KBM-7 (cell line): ENCODE data around the gene ISG15.
A peak's percentile ranks its signal among the peaks of the same experiment; 100 is the strongest.

Experiments
- DNase-seq: peaks from one replicate; pipeline ENCODE4 v3.0.0-alpha.2; 2015
- in situ Hi-C: fragments of 300-500 bp; cut with MboI; formaldehyde crosslinking; loops from 2 replicates; pipeline ENCODE4 v1.14.3; 2020; ENCODE audit warnings: low sequenced_read_pairs, low pct_unique_long_range_greater_than_20kb, mixed read lengths

ISG15 gene

DNA sequence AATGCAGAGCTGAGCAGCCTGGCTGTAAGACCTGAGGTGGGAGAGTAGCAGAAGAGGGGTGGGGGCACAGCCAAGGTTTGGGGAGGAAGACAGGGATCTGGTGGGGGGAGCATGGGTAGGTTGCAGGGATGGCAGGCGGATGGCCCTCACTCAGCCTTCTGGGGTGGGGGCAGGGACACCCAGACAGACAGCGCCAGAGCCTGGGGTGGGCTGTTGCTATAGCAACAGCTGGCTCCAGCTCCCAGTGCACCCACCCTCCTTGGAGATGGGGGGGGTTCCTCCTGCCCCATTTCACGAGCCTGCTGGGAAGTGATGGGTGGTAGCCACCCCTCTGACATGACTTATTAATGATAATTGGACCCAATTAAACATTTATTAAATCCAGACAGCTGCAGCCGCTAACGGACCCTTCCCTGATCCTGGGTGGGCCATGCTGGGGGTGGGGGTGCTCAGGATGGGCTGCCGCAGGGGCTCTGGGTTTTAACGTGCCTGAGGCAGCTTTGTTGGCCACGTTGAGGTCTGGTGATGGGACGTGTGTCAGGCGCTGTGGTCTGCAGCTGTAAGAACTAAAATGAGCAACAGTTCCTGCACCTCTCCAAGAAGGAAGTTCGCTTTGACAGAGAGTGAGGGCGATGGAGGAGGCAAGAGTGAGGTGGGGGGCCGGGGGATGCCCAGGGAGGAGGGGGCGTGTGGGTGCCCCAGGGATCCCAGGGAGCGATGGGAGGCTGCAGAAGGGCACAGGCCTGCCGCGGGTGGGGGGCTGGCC is 26.0 kb downstream of the ISG15 start:
- in situ Hi-C loops: no loop called here
- DNase-seq: peak; percentile 28

DNA sequence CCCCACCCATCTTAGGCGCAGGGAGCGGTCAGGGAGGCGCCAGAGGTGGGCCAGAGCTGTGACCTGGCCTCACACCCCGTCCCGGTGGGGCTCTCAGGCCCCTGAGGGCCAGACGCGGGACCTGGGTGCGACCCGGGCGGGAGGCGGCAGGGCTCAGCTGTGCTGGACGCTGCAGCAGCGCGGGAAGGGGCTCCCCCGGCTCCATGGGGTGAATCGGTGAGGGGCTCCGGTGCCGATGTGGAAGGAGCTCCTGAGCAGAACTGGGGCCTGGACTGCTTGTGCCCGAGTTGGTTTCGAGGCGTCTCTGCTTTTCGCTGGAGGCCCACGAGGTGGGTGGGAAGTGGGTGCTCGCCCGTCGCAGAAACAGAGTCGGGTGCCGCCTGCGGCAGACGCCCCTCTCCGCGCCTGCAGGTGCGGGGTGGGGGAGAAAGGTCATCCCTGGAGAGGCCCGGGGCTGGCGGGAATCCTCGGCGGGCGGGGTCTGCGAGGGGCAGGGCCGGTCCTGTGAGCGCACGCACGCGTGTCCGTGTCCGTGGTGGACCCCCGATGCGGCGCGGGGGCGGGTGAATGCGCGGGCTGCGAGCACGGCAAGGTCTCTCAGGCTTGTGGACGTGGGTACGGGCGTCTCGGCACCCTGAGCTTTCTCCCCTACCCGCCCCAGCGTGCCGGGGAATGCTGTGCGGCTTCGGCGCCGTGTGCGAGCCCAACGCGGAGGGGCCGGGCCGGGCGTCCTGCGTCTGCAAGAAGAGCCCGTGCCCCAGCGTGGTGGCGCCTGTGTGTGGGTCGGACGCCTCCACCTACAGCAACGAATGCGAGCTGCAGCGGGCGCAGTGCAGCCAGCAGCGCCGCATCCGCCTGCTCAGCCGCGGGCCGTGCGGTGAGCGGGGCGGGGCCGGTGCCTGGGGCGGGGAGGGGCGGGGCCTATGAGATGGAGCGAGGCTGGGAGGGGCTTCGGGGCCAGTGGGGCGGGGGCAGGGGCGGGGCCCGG is 27.0 kb downstream of the ISG15 start:
- in situ Hi-C loops: no loop called here
- DNase-seq: peak; percentile 54

DNA sequence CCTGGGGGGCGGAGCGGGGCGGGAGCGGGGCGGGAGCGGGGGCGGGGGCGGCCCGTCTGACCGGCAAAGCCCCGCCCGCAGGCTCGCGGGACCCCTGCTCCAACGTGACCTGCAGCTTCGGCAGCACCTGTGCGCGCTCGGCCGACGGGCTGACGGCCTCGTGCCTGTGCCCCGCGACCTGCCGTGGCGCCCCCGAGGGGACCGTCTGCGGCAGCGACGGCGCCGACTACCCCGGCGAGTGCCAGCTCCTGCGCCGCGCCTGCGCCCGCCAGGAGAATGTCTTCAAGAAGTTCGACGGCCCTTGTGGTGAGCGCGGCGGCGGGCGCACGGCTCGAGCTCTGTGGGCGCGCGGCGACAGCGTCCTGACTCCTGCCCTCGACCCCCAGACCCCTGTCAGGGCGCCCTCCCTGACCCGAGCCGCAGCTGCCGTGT is 27.8 kb downstream of the ISG15 start:
- in situ Hi-C loops: no loop called here
- no peak for DNase-seq

DNA sequence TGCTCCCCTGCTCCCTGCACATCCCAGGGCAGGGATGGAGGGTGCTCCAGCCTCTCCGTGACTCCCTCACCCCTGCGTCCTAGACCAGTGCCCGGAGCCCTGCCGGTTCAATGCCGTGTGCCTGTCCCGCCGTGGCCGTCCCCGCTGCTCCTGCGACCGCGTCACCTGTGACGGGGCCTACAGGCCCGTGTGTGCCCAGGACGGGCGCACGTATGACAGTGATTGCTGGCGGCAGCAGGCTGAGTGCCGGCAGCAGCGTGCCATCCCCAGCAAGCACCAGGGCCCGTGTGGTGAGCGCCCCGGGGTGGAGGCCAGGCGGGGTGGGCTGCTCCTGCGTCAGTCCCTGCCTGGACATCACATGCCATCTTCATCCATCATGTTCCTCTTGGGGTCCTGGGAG is 28.6 kb downstream of the ISG15 start:
- in situ Hi-C loops: no loop called here
- no peak for DNase-seq

DNA sequence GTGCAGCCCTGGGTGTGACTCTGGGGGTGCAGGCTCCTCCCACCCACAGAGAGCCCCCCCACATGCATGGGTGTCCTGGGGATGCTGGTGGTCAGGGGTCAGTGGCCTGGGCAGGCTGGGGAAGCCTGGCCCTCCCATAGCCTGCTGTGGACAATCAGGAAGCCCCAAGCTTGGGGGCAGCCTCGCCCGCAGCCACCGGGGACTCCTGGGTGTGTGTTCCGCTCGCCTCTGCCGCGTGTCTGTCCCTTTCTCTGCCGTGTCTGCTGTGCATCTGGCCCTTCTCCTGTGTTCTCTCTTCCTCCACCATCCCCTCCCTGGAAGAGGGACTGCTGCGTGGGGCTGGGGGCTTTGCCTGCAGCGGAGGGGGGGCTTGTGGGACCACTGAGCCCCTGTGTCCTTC is 29.5 kb downstream of the ISG15 start:
- in situ Hi-C loops: no loop called here
- DNase-seq: no peak

DNA sequence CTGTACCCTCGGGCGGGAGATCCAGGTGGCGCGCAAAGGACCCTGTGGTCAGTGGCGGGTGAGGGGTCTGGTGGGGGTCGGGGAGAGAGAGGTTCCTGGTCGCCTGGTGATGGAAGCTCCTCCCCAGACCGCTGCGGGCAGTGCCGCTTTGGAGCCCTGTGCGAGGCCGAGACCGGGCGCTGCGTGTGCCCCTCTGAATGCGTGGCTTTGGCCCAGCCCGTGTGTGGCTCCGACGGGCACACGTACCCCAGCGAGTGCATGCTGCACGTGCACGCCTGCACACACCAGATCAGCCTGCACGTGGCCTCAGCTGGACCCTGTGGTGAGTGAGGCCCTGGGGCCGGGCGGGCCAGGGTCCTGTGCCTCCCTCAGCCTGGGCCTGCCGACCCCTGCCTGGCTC is 30.1 kb downstream of the ISG15 start:
- in situ Hi-C loops: no loop called here
- no peak for DNase-seq

DNA sequence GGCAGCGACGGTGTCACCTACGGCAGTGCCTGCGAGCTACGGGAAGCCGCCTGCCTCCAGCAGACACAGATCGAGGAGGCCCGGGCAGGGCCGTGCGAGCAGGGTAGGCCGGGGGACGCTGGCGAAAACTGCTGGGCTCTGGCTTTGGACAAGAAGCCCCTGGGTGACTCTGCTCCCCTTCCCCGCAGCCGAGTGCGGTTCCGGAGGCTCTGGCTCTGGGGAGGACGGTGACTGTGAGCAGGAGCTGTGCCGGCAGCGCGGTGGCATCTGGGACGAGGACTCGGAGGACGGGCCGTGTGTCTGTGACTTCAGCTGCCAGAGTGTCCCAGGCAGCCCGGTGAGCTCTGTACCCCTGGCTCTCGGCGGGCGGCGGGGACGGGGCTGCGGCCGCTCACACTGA is 30.6 kb downstream of the ISG15 start:
- in situ Hi-C loops: no loop called here
- DNase-seq: no peak

DNA sequence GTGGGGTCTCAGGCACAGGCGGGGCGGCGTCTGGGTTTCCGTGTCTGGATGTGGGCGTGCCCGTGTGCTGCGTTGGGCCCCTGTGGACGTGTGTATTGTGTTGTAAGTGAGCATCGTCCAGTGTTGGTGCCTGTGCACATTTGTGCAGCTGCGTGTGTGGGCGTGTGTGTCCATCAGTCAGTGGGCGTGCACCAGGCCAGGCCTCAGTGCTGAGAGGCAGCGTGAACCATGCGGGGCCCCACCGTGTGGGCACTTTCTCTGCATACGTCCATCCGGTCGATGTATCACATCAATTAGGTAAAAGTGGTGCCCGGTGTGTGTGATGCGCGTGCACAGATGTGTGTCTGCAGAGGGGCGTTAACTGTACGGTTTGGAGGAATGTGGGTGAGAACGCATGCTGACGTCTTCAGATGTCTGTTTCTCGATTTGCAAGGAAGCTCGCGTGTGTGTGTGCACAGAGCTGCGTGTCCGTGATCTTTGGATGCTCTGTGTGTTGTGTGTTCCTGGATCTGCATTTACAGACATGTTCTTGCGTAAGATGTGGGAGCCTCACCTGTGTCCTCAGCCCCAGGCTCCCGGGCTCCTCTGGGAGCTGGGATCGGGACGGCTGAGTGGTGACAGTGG is 31.3 kb downstream of the ISG15 start:
- in situ Hi-C loops: no loop called here

DNA sequence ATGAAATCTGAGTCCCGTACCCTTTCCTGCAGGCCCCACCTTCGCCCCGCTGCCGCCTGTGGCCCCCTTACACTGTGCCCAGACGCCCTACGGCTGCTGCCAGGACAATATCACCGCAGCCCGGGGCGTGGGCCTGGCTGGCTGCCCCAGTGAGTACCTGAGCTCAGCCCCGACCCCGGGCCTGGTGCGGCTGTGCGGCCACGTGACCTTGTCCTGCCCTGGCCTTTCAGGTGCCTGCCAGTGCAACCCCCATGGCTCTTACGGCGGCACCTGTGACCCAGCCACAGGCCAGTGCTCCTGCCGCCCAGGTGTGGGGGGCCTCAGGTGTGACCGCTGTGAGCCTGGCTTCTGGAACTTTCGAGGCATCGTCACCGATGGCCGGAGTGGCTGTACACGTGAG is 31.8 kb downstream of the ISG15 start:
- no peak for DNase-seq
- in situ Hi-C loops: no loop called here

More for the DNA sequence above, 31.3 kb downstream of the ISG15 start:
- no peak for DNase-seq

DNA sequence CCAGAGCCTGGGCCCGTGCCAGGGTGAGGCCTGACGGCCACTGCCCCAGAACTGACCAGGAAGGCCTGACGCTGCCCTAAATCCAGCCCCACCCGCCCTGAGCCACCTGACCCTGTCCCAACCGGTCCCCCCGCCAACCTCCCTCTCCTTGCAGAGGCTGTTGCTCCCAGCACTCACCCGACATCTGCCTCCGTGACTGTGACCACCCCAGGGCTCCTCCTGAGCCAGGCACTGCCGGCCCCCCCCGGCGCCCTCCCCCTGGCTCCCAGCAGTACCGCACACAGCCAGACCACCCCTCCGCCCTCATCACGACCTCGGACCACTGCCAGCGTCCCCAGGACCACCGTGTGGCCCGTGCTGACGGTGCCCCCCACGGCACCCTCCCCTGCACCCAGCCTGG is 32.9 kb downstream of the ISG15 start:
- in situ Hi-C loops: no loop called here

DNA sequence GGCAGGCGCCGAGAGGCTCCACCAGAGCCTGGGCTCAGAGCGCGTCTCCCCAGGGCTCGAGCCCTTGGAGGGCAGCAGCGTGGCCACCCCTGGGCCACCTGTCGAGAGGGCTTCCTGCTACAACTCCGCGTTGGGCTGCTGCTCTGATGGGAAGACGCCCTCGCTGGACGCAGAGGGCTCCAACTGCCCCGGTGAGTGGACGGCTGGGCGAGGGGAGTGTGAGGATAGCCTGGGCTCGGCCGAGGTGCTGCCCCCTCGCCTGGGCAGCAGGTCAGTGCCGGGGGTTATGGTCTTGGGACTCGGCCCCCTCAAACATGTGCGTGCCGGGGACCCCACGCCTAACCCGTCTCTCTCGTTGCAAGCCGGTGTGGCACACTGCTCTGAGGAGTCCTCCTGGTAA is 33.5 kb downstream of the ISG15 start:
- in situ Hi-C loops: no loop called here

More for the DNA sequence above, 32.9 kb downstream of the ISG15 start:
- no peak for DNase-seq

DNA sequence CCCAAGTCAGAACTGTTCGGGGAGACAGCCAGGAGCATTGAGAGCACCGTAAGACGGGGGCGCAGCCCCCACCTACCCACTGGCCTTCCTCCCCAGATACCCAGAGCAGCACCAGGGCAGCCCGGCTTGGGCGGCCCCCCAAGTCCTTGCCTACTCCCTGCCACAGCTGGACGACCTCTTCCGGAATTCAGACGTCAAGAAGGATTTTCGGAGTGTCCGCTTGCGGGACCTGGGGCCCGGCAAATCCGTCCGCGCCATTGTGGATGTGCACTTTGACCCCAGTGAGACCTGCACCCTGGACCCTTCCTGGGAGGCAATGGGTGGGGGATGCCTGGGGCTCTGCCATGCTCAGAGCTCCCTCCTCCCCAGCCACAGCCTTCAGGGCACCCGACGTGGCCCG is 34.1 kb downstream of the ISG15 start:
- in situ Hi-C loops: no loop called here
- no peak for DNase-seq

More for the DNA sequence above, 33.5 kb downstream of the ISG15 start:
- no peak for DNase-seq

DNA sequence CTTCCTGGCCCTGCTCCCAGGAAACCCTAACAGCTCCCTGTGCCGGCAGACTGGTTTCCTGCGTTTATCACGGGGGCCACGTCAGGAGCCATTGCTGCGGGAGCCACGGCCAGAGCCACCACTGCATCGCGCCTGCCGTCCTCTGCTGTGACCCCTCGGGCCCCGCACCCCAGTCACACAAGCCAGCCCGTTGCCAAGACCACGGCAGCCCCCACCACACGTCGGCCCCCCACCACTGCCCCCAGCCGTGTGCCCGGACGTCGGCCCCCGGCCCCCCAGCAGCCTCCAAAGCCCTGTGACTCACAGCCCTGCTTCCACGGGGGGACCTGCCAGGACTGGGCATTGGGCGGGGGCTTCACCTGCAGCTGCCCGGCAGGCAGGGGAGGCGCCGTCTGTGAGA is 34.7 kb downstream of the ISG15 start:
- in situ Hi-C loops: no loop called here
- no peak for DNase-seq

DNA sequence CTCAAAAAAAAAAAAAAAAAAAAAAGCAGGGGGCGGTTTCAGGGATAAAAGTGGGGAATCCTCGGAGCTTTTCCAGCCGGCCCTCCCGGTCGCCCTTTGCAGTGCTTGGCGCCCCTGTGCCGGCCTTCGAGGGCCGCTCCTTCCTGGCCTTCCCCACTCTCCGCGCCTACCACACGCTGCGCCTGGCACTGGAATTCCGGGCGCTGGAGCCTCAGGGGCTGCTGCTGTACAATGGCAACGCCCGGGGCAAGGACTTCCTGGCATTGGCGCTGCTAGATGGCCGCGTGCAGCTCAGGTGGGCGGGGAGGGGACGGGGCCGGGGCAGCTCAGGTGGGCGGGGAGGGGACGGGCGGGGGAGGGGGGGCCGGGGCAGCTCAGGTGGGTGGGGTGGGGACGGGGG is 35.5 kb downstream of the ISG15 start:
- in situ Hi-C loops: no loop called here
- DNase-seq: no peak

DNA sequence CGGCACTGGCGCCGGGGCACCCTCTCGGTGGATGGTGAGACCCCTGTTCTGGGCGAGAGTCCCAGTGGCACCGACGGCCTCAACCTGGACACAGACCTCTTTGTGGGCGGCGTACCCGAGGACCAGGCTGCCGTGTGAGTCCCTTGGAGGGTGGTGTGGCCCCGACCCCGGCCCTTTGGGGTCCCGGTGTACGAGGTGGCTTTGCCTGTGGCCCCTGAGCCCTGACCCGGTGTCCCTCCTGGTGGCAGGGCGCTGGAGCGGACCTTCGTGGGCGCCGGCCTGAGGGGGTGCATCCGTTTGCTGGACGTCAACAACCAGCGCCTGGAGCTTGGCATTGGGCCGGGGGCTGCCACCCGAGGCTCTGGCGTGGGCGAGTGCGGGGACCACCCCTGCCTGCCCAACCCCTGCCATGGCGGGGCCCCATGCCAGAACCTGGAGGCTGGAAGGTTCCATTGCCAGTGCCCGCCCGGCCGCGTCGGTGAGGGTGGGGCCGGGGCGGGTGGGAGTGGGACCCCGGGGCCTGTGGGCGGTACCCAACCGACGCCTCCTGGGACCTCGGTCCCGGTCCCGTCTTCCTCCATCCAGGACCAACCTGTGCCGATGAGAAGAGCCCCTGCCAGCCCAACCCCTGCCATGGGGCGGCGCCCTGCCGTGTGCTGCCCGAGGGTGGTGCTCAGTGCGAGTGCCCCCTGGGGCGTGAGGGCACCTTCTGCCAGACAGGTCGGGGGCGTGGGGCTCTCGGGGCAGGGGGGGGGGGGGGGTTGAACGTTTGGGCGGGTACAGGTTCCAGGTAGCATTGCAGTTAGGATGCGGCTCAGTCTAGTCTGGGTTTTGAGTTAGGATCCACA is 36.2 kb downstream of the ISG15 start:
- in situ Hi-C loops: no loop called here

DNA sequence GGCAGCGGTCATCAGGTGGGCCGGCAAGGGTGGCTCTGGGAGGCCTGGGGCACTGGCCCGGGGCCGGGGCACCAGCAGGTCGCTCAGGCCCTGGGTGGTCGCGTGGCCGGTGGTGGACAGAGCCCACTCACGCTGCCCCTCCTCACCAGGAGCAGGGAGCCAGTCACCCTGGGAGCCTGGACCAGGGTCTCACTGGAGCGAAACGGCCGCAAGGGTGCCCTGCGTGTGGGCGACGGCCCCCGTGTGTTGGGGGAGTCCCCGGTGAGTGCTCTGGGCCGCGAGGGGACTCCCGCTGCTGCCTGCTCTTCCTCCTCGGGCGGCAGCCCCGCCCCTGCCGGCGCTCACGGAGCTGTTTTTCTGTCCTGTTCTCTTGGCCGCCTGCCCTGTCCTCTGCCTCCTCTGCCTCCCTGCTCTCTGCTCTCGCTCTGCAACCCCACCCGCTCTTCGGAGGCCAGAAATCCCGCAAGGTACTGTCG is 37.3 kb downstream of the ISG15 start:
- in situ Hi-C loops: no loop called here
- DNase-seq: no peak

More for the DNA sequence above, 36.2 kb downstream of the ISG15 start:
- no peak for DNase-seq

DNA sequence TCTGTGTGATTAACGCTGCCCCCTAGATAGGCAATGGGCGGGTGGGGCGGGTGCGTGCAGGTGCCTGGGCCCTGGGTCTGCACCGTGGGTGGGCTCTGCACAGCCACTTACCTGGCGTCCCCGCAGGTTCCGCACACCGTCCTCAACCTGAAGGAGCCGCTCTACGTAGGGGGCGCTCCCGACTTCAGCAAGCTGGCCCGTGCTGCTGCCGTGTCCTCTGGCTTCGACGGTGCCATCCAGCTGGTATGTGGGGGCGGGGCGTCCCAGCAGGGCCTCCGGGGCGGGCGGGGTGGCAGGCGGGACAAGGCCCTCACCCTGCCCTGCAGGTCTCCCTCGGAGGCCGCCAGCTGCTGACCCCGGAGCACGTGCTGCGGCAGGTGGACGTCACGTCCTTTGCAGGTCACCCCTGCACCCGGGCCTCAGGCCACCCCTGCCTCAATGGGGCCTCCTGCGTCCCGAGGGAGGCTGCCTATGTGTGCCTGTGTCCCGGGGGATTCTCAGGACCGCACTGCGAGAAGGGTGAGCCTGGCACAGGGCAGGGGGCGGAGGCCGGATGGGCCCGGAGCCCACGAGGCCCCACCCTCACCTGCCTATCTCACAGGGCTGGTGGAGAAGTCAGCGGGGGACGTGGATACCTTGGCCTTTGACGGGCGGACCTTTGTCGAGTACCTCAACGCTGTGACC is 38.0 kb downstream of the ISG15 start:
- in situ Hi-C loops: no loop called here
- no peak for DNase-seq
